22Rv1 (cell line): Measurements from ENCODE around the gene RTCB.
"Not testable (repeated sequence)": the region's sequence is repeated elsewhere in the genome, so short reads cannot be mapped to it uniquely, and the experiment has no call there.

Experiments used
- H3K27ac ChIP-seq: fragments of 450-650 bp; 2 replicates; pipeline ENCODE4 v1.5.1; 2017
- CTCF ChIP-seq: fragments of 450-650 bp; IDR thresholded peaks from 2 replicates; pipeline ENCODE4 v1.5.1; 2017; ENCODE audit warnings: mild to moderate bottlenecking
- ZFX ChIP-seq: fragments of 450-650 bp; IDR thresholded peaks from 2 replicates; pipeline ENCODE4 v1.6.1; 2017; ENCODE audit warnings: antibody characterized with exemption, borderline replicate concordance

The RTCB gene

GRCh38 chr22:32376681-32377080 is 35.4 kb downstream of the RTCB start:
- TF ChIP-seq CTCF, result no peak
- no peak for TF ChIP-seq ZFX
- H3K27ac ChIP-seq, result no peak overlapping the region

GRCh38 chr22:32375678-32376450 is 36.2 kb downstream of the RTCB start:
- TF ChIP-seq CTCF (no peak), ZFX (no peak)
- H3K27ac ChIP-seq, result no peak overlapping the region

- H3K27ac ChIP-seq, result no peak overlapping the region
- TF ChIP-seq ZFX (no peak), CTCF (no peak)
These were observed 47.8 kb downstream of the RTCB start for GRCh38 chr22:32364210-32364609.

- H3K27ac ChIP-seq, result no peak overlapping the region
- no peak for TF ChIP-seq ZFX
These were observed 50.8 kb downstream of the RTCB start for GRCh38 chr22:32361257-32361656.

GRCh38 chr22:32360096-32360495 is 52.0 kb downstream of the RTCB start:
- not testable (repeated sequence) for H3K27ac ChIP-seq

- H3K27ac ChIP-seq, result not testable (repeated sequence)
These were observed 54.5 kb downstream of the RTCB start, which contains the start of gene RFPL3 for GRCh38 chr22:32357567-32357966. Gene RFPL3 (plus strand): TSS chr22:32357867. CDS start chr22:32358072, 205 bp downstream.

GRCh38 chr22:32355760-32356159 is 56.3 kb downstream of the RTCB start:
- H3K27ac ChIP-seq, result peak overlapping the region; percentile 18; the same call in 1 of the 2 replicates
- TF ChIP-seq CTCF, result 0 out of 2 replicates have a peak, but pooled peaks have one; percentile 22
- TF ChIP-seq ZFX, result no peak

- TF ChIP-seq ZFX, result no peak
- no peak for TF ChIP-seq CTCF
- H3K27ac ChIP-seq, result peak overlapping the region; percentile 18; the same call in 1 of the 2 replicates
These were observed 57.4 kb downstream of the RTCB start for GRCh38 chr22:32354360-32355351.
